GM12878 (cell line): ENCODE data around the gene MANBA. TPM values are rescaled to one million over a fixed set of nuclear protein-coding genes. Genes with fewer than 3 reads are reported as not detected.

Experiments used
- ATAC-seq: fragments of 200-7000 bp; cut with Tn5 transposase; 3 replicates; pipeline ENCODE4 v1.9.1; 2020; ENCODE audit warnings: mild to moderate bottlenecking, moderate library complexity
- BruUV-seq: library from RNA; stranded (reverse); fragments of 400-500 nt; replicated peaks from 2 replicates; lab custom pipeline; 2021; lab: Mats Ljungman, UMichigan
- CTCF ChIA-PET: fragments of 300-600 bp; sonication (Branson Sonifier 250); formaldehyde crosslinking; extraction: SDS; loops from one replicate; lab custom pipeline; 2021; ENCODE audit warnings: inconsistent platforms; lab: Yijun Ruan, JAX
- POLR2A ChIA-PET: fragments of 350-600 bp; formaldehyde crosslinking; extraction: SDS; loops from one replicate; lab custom pipeline; 2021; ENCODE audit warnings: inconsistent platforms; lab: Charles Lee
- RAD21 ChIA-PET: fragments of 300-600 bp; sonication (Branson Sonifier 250); formaldehyde crosslinking; loops from one replicate; lab custom pipeline; 2023; ENCODE audit warnings: antibody characterized with exemption; ENCODE audit not compliant: unreplicated experiment; lab: Charles Lee
- SMC1A ChIA-PET: fragments of 300-600 bp; sonication (Branson Sonifier 250); formaldehyde crosslinking; loops from one replicate; lab custom pipeline; 2023; ENCODE audit not compliant: unreplicated experiment, uncharacterized antibody; lab: Charles Lee
- DNase-seq: peaks from one replicate; pipeline ENCODE4 v3.0.0-alpha.2; 2011; ENCODE audit warnings: low read depth, low spot score
- FAIRE-seq: peaks from 3 replicates; lab custom pipeline; 2011; peaks lifted over from hg19 to GRCh38; lab: Jason Lieb, UNC
- H2AFZ ChIP-seq: 2 replicates; pipeline ENCODE4 v1.6.0; 2011; ENCODE audit warnings: low read depth, low read length, control low read depth; ENCODE audit not compliant: control insufficient read depth
- H3K27ac ChIP-seq: 2 replicates; pipeline ENCODE4 v1.5.1; 2011; ENCODE audit warnings: control low read depth; ENCODE audit not compliant: control insufficient read depth, insufficient read depth
- H3K27me3 ChIP-seq, 2 experiments: replicated peaks in 1 of 2; 2 replicates each; pipeline versions ENCODE4 v1.6.0 to v1.6.1; 2011; ENCODE audit warnings: low read length in 1 of 2; ENCODE audit not compliant: control insufficient read depth in 2 of 2, insufficient read depth in 2 of 2
- H3K36me3 ChIP-seq, 2 experiments: 2 replicates each; pipeline ENCODE4 v1.5.1; 2011; ENCODE audit warnings: low read length in 1 of 2; ENCODE audit not compliant: control insufficient read depth in 2 of 2, insufficient read depth in 2 of 2
- H3K4me1 ChIP-seq: 2 replicates; pipeline ENCODE4 v1.6.1; 2011; ENCODE audit warnings: mild to moderate bottlenecking, low read length, moderate library complexity, mixed read lengths; ENCODE audit not compliant: control insufficient read depth, insufficient read depth
- H3K4me2 ChIP-seq: 2 replicates; pipeline ENCODE4 v1.6.0; 2011; ENCODE audit warnings: control low read depth; ENCODE audit not compliant: control insufficient read depth, insufficient read depth
- H3K4me3 ChIP-seq: fragments of 200-600 bp; sonication (generic); 2 replicates; pipeline ENCODE4 v1.5.1; 2016
- H3K79me2 ChIP-seq: 2 replicates; pipeline ENCODE4 v1.6.0; 2011; ENCODE audit warnings: low read length; ENCODE audit not compliant: control insufficient read depth, insufficient read depth
- H3K9ac ChIP-seq: 2 replicates; pipeline ENCODE4 v1.8.0; 2011; ENCODE audit warnings: low read length, control low read depth, mixed read lengths; ENCODE audit not compliant: control insufficient read depth, insufficient read depth
- H3K9me3 ChIP-seq: replicated peaks from 3 replicates; pipeline ENCODE4 v1.5.1; 2011; ENCODE audit warnings: mild to moderate bottlenecking, low read length; ENCODE audit not compliant: control insufficient read depth, insufficient read depth
- H4K20me1 ChIP-seq: 2 replicates; pipeline ENCODE4 v1.6.0; 2011; ENCODE audit not compliant: control insufficient read depth, insufficient read depth
- BMI1 ChIP-seq: fragments of 450-650 bp; IDR thresholded peaks from 2 replicates; pipeline ENCODE4 v1.6.1; 2016; ENCODE audit warnings: mild to moderate bottlenecking, moderate library complexity, borderline replicate concordance
- ETV6 ChIP-seq, 2 experiments: fragments of 450-650 bp in 1 of 2; IDR thresholded peaks in 1 of 2; conservative IDR thresholded peaks in 1 of 2; 2 replicates each; pipeline ENCODE4 v1.6.1; 2014; ENCODE audit warnings: antibody characterized with exemption in 1 of 2, borderline replicate concordance in 1 of 2, low read depth in 1 of 2, mild to moderate bottlenecking in 1 of 2, moderate library complexity in 1 of 2
- HDAC2 ChIP-seq: fragments of 200-600 bp; sonication (generic); IDR thresholded peaks from 2 replicates; pipeline ENCODE4 v1.6.1; 2017
- NBN ChIP-seq: fragments of 450-650 bp; IDR thresholded peaks from 2 replicates; pipeline ENCODE4 v1.6.1; 2016
- POLR2AphosphoS2 ChIP-seq: IDR thresholded peaks from 2 replicates; pipeline ENCODE4 v1.6.1; 2011; ENCODE audit warnings: low read depth, mild to moderate bottlenecking, low read length, improper control_type of control experiment, moderate library complexity
- PRDM15 ChIP-seq: fragments of 450-650 bp; formaldehyde crosslinking; IDR thresholded peaks from 2 replicates; pipeline ENCODE4 v1.4.0; 2020; ENCODE audit warnings: mild to moderate bottlenecking, moderate library complexity
- RAD51 ChIP-seq: fragments of 450-650 bp; IDR thresholded peaks from 2 replicates; pipeline ENCODE4 v1.6.1; 2016; ENCODE audit warnings: moderate library complexity, mild to moderate bottlenecking, inconsistent platforms
- RFX5 ChIP-seq: IDR thresholded peaks from 2 replicates; pipeline ENCODE4 v1.6.1; 2011; ENCODE audit warnings: low read depth, low read length, improper control_type of control experiment
- SREBF2 ChIP-seq: IDR thresholded peaks from 2 replicates; pipeline ENCODE4 v1.6.1; 2012; ENCODE audit warnings: mild to moderate bottlenecking, low read length
- ZNF384 ChIP-seq: IDR thresholded peaks from 2 replicates; pipeline ENCODE4 v1.6.1; 2012; ENCODE audit warnings: low read depth, mild to moderate bottlenecking, low read length, improper control_type of control experiment, borderline replicate concordance
- ZNF687 ChIP-seq: fragments of 450-650 bp; IDR thresholded peaks from 2 replicates; pipeline ENCODE4 v1.6.1; 2017; ENCODE audit warnings: mild to moderate bottlenecking, moderate library complexity
- WGBS: methylation state at CpG from one replicate; pipeline ENCODE4 v1.1.6; 2016; ENCODE audit warnings: low lambda C conversion rate; ENCODE audit not compliant: insufficient replicate concordance, insufficient coverage; ENCODE audit errors: missing lambda C conversion rate; 5-methylcytosine and 5-hydroxymethylcytosine counted together
- in situ Hi-C: fragments of 300-500 bp; cut with MboI; formaldehyde crosslinking; loops from 9 replicates; pipeline ENCODE4 v1.14.3; 2018; ENCODE audit warnings: mixed read lengths
- intact Hi-C: fragments of 100-400 bp; cut with micrococcal nuclease; formaldehyde crosslinking; loops from one replicate; pipeline ENCODE4 v1.14.2; 2022; ENCODE audit not compliant: unreplicated experiment
- polyA plus RNA-seq, 11 experiments: library from polyadenylated mRNA; depleted of rRNA in 4 of 11; unstranded in 6 of 11; stranded (reverse) in 5 of 11; fragments of >200 nt; fragmentation: Nextera tagmentation in 4 of 11; fragmentation: Illumina TruSeq in 1 of 11; extraction: Ambion mirVana in 4 of 11; extraction: Trizol in 1 of 11; gene quantifications; 1 replicate in 1 of 11; 2 replicates in 10 of 11; pipeline versions ENCODE4 v1.2.1 to v1.2.3, GENCODE V29; 2011 to 2016; ENCODE audit warnings: inconsistent platforms in 2 of 11, missing spikeins in 2 of 11, low read depth in 1 of 11
- total RNA-seq, 4 experiments: library from RNA; depleted of rRNA in 3 of 4; stranded (reverse); fragments of >200 nt in 3 of 4; fragmentation: Illumina TruSeq in 1 of 4; extraction: Trizol in 1 of 4; gene quantifications; 2 replicates each; pipeline versions ENCODE4 v1.2.1 to v1.2.3, GENCODE V29; 2013 to 2021

Gene MANBA
- total and polyA plus RNA-seq, 10 of the 15 experiments (the other 5 are each of a cell fraction or from before 2014, with no cell fraction given): 3.8 to 19.0 (median 12.5) TPM

GRCh38 chr4:102774254-102774653 lies 13.5 kb upstream of the MANBA start (continued):
- no peak for TF ChIP-seq NBN

- no peak for TF ChIP-seq HDAC2
- TF ChIP-seq RFX5: no peak
- TF ChIP-seq ZNF687: no peak
- TF ChIP-seq BMI1: no peak
- TF ChIP-seq PRDM15: no peak
- no peak for TF ChIP-seq ZNF384
- no peak for TF ChIP-seq SREBF2
- TF ChIP-seq ETV6 (conservative IDR thresholded peaks at IDR 0.05 in 1 of 2, IDR thresholded peaks at IDR 0.05 in 1 of 2; ENCODE audit: borderline replicate concordance in 1 of 2, low read depth in 1 of 2): no peak
- no peak for TF ChIP-seq RAD51
- TF ChIP-seq POLR2AphosphoS2: no peak
- TF ChIP-seq, all 136 proteins: peak for 0
- Histone ChIP-seq H3K9me3 (no peaks in the 10 kb centered on the region), H3K79me2 (no peaks in the 10 kb centered on the region), H3K9ac (no peak overlapping the region), H3K27me3 (no peaks in the 10 kb centered on the region), H4K20me1 (no peaks in the 10 kb centered on the region), H3K4me3 (no peak overlapping the region), H3K27ac (no peak overlapping the region), H2AFZ (no peak overlapping the region), H3K36me3 (no peaks in the 10 kb centered on the region), H3K4me2 (no peak overlapping the region), H3K4me1 (no peaks in the 10 kb centered on the region)
- FAIRE-seq (no peak), ATAC-seq (no peak), DNase-seq (no peak)
- RAD21 ChIA-PET: no interaction called here
- SMC1A ChIA-PET: no interaction called here
- intact Hi-C loops (no loop called here), in situ Hi-C loops (no loop called here)
- POLR2A ChIA-PET: no interaction called here
- WGBS: 44% methylated on average over 4 of the region's 4 CpGs
- CTCF ChIA-PET: interaction anchor here (1.2 to 1.4 kb wide), 2 partner anchors 10 to 12 kb away, joined by 3 to 6 read pairs; partner anchors contain the start of gene MANBA
- no TSS peak for BruUV-seq
Observed at GRCh38 chr4:102772738-102773340, 12.1 kb upstream of the MANBA start.
